Mammary epithelial cell (primary cell): ENCODE measurements around the gene CLCF1.

ENCODE experiments used
- CTCF ChIP-seq, 2 donors: IDR thresholded peaks in 1 of 2; conservative IDR thresholded peaks in 1 of 2; 2 replicates each; pipeline ENCODE4 v1.5.1; 2011 to 2012; ENCODE audit warnings: inconsistent platforms in 2 of 2, low read length in 2 of 2, mild to moderate bottlenecking in 2 of 2, control low read depth in 1 of 2, low read depth in 1 of 2; ENCODE audit not compliant: insufficient read depth in 1 of 2; ENCODE audit errors: extremely low read depth in 1 of 2
- EZH2 ChIP-seq: IDR thresholded peaks from 2 replicates; pipeline ENCODE4 v1.6.1; 2012; ENCODE audit warnings: low read length, inconsistent platforms, borderline replicate concordance

- TF ChIP-seq CTCF (conservative IDR thresholded peaks at IDR 0.05 in 1 of 2, IDR thresholded peaks at IDR 0.05 in 1 of 2; ENCODE audit: extremely low read depth in 1 of 2, insufficient read depth in 1 of 2, low read depth in 1 of 2, low read length in 2 of 2) = no peak
- TF ChIP-seq EZH2 = no peak
These were observed 44.0 kb upstream of the CLCF1 start for GRCh38 chr11:67417425-67417824.
